IMR-90 (cell line): ENCODE measurements around the gene IWS1.

Experiments
- BHLHE40 ChIP-seq: fragments of 150-350 bp; IDR thresholded peaks from 2 replicates; pipeline ENCODE4 v1.6.1; 2016; ENCODE audit warnings: mild to moderate bottlenecking, low read depth, low read length
- CEBPB ChIP-seq: IDR thresholded peaks from 2 replicates; pipeline ENCODE4 v1.6.1; 2012; ENCODE audit warnings: low read depth, low read length, improper control_type of control experiment
- CTCF ChIP-seq: conservative IDR thresholded peaks from 2 replicates; pipeline ENCODE4 v1.5.1; 2012; ENCODE audit warnings: mild to moderate bottlenecking, low read depth, low read length, improper control_type of control experiment
- ELK1 ChIP-seq: fragments of 150-350 bp; IDR thresholded peaks from 2 replicates; pipeline ENCODE4 v1.6.1; 2016; ENCODE audit warnings: low read depth, mild to moderate bottlenecking, low read length, moderate library complexity, borderline replicate concordance
- MAFK ChIP-seq: IDR thresholded peaks from 2 replicates; pipeline ENCODE4 v1.6.1; 2012; ENCODE audit warnings: low read depth, low read length, improper control_type of control experiment
- MAZ ChIP-seq: IDR thresholded peaks from 2 replicates; pipeline ENCODE4 v1.6.1; 2012; ENCODE audit warnings: low read depth, mild to moderate bottlenecking, low read length, improper control_type of control experiment, moderate library complexity, borderline replicate concordance
- POLR2A ChIP-seq: IDR thresholded peaks from 2 replicates; pipeline ENCODE4 v1.6.1; 2012; ENCODE audit warnings: mild to moderate bottlenecking, low read depth, low read length
- RFX5 ChIP-seq: IDR thresholded peaks from 2 replicates; pipeline ENCODE4 v1.8.0; 2012; ENCODE audit warnings: low read depth, mild to moderate bottlenecking, low read length, moderate library complexity
- SMC3 ChIP-seq: fragments of 150-350 bp; IDR thresholded peaks from 2 replicates; pipeline ENCODE4 v1.6.1; 2016; ENCODE audit warnings: low read depth, mild to moderate bottlenecking, antibody characterized with exemption, low read length, moderate library complexity
- TF ChIP-seq, protein P1 (sequence below): fragments of 150-350 bp; IDR thresholded peaks from 2 replicates; pipeline ENCODE4 v1.6.1; 2017; ENCODE audit warnings: mild to moderate bottlenecking, antibody characterized with exemption, low read length, low read depth

DNA sequence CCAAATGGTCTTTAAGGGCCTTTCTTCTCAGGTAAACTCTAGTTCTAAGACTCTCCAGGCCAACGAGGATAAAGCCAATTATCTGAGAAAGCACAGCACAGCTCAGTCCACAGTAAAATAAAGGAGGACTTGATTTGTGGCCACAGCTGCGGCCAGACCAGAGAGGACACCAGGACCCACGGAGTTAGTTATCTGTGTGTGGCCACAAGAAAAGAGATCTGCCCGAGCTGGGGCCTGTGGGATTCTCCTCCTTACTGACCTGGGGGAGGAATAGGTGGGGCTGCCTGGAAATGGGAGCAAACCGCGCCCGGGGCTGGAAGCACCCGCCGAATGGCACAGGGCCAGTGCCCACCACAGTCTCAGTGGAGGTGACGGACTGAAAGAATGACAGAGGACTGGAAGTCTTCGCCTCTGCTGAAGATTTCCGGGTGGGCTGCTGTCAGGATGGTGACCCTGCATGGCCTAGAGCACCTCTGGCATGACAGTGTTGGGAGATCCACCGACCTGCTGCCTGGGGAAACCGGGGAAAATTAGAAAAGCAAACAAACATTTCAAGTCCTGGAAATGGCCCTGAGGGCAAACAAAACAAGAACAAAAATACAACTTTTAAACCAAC lies 94.8 kb downstream of the IWS1 start:
- TF ChIP-seq CTCF (no peak), RFX5 (no peak), POLR2A (no peak), MAFK (no peak), BHLHE40 (no peak), ELK1 (no peak), SMC3 (no peak), CEBPB (no peak), MAZ (no peak)
- TF ChIP-seq, protein P1, sequence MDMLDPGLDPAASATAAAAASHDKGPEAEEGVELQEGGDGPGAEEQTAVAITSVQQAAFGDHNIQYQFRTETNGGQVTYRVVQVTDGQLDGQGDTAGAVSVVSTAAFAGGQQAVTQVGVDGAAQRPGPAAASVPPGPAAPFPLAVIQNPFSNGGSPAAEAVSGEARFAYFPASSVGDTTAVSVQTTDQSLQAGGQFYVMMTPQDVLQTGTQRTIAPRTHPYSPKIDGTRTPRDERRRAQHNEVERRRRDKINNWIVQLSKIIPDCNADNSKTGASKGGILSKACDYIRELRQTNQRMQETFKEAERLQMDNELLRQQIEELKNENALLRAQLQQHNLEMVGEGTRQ, result no peak
